Measurements from ENCODE around the gene DHRS11. TPM values are rescaled to one million over a fixed set of nuclear protein-coding genes. Genes with fewer than 3 reads are reported as not detected.

The DHRS11 gene
- total RNA-seq, 2 experiments from 2014 or later: 8.6 to 9.2 TPM

GRCh38 chr17:36578671-36579070 lies 13.0 kb upstream of the DHRS11 start:
- no peak overlapping the region for H3K27ac Mint-ChIP-seq
- intact Hi-C loops (cut with micrococcal nuclease): no loop called here
- TF ChIP-seq, protein P1, sequence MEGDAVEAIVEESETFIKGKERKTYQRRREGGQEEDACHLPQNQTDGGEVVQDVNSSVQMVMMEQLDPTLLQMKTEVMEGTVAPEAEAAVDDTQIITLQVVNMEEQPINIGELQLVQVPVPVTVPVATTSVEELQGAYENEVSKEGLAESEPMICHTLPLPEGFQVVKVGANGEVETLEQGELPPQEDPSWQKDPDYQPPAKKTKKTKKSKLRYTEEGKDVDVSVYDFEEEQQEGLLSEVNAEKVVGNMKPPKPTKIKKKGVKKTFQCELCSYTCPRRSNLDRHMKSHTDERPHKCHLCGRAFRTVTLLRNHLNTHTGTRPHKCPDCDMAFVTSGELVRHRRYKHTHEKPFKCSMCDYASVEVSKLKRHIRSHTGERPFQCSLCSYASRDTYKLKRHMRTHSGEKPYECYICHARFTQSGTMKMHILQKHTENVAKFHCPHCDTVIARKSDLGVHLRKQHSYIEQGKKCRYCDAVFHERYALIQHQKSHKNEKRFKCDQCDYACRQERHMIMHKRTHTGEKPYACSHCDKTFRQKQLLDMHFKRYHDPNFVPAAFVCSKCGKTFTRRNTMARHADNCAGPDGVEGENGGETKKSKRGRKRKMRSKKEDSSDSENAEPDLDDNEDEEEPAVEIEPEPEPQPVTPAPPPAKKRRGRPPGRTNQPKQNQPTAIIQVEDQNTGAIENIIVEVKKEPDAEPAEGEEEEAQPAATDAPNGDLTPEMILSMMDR (IDR thresholded peaks at IDR 0.05): no peak
- POLR2A ChIA-PET: interaction anchor here (1.2 to 1.3 kb wide), 4 partner anchors 9 to 22 kb away, joined by 3 to 4 read pairs (median 4); partner anchors contain the start of gene MRM1
- H3K4me1 Mint-ChIP-seq (ENCODE audit: low read depth): peaks cover 3% of the 10 kb centered on the region
- peaks cover 36% of the 10 kb centered on the region for H3K36me3 Mint-ChIP-seq (ENCODE audit: low read depth)
- CTCF ChIA-PET: no interaction called here
- ATAC-seq (no peak), DNase-seq (no peak)
- H3K9me3 Mint-ChIP-seq: no peaks in the 10 kb centered on the region
- no peaks in the 10 kb centered on the region for H3K27me3 Mint-ChIP-seq
- no peak overlapping the region for H3K4me3 Mint-ChIP-seq

- H3K36me3 Mint-ChIP-seq (ENCODE audit: low read depth): peaks cover 37% of the 10 kb centered on the region
- H3K27ac Mint-ChIP-seq: no peak overlapping the region
- H3K4me3 Mint-ChIP-seq: no peak overlapping the region
- CTCF ChIA-PET: interaction anchor here (1.0 to 1.4 kb wide), 2 partner anchors 18 to 32 kb away, joined by 3 to 5 read pairs; partner anchors contain the start of gene MRM1
- H3K4me1 Mint-ChIP-seq (ENCODE audit: low read depth): no peaks in the 10 kb centered on the region
- TF ChIP-seq, protein P1 (IDR thresholded peaks at IDR 0.05): no peak
- H3K27me3 Mint-ChIP-seq: no peaks in the 10 kb centered on the region
- DNase-seq: no peak
- POLR2A ChIA-PET: interaction anchor here (0.6 to 1.2 kb wide), 2 partner anchors 11 to 16 kb away, joined by 3 read pairs; no protein-coding TSS in a partner anchor
- no peak for ATAC-seq
- no peaks in the 10 kb centered on the region for H3K9me3 Mint-ChIP-seq
- intact Hi-C loops (cut with micrococcal nuclease): no loop called here
These were observed 7.9 kb upstream of the DHRS11 start for GRCh38 chr17:36583787-36584186.

DNA sequence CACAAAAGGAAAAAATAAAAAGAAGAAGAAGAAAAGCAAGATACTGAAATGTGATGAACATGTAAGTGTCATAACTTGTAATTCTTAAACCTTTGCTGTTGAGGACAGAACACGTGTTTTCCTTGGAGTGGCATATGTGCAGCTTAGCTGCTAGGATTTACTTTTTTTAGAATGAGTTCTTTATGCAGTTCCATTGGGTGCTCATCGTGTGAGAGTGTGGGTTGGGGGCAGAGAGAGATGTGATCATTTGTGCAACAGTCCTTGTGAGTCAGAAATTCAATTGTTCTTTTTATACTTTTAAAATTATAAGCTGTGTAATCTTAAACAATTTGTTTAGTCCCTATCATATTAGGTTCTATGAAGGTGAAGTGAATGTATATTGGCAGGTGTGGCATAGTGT lies 5.5 kb upstream of the DHRS11 start:
- H3K27me3 Mint-ChIP-seq: no peaks in the 10 kb centered on the region
- no peak overlapping the region for H3K4me3 Mint-ChIP-seq
- intact Hi-C loops (cut with micrococcal nuclease): no loop called here
- TF ChIP-seq, protein P1 (IDR thresholded peaks at IDR 0.05): no peak
- no peaks in the 10 kb centered on the region for H3K9me3 Mint-ChIP-seq
- H3K36me3 Mint-ChIP-seq (ENCODE audit: low read depth): peaks cover 28% of the 10 kb centered on the region
- peaks cover 15% of the 10 kb centered on the region for H3K4me1 Mint-ChIP-seq (ENCODE audit: low read depth)
- POLR2A ChIA-PET: interaction anchor here (1.1 to 1.6 kb wide), 2 partner anchors 13 to 41 kb away, joined by 3 to 4 read pairs; no protein-coding TSS in a partner anchor
- DNase-seq (no peak), ATAC-seq (no peak)
- CTCF ChIA-PET: interaction anchor here (2.7 kb wide), 1 partner anchor 17 kb away, joined by 16 read pairs; no protein-coding TSS in a partner anchor
- no peak overlapping the region for H3K27ac Mint-ChIP-seq

DNA sequence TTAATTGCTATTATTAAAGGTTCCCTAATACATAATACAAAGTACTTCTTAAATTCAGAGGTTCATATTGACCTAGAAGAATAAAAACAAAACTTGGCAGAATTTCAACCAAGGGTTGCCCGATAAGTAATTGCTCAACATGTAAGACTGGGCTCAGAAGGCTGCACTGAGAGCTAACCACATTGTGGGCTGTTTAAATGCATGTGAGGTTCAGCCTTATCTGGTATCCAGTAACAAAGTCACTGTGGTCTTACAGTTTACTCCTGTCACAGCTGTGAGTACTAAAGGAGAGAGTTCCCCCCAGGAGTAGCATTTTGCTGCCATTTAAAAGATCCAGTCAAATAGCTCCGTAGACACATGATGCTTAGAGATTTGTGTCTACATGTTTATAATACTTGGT lies 1.6 kb upstream of the DHRS11 start:
- H3K4me3 Mint-ChIP-seq: no peak overlapping the region
- H3K27me3 Mint-ChIP-seq: no peaks in the 10 kb centered on the region
- H3K36me3 Mint-ChIP-seq (ENCODE audit: low read depth): peaks cover 24% of the 10 kb centered on the region
- DNase-seq (peak; percentile 19), ATAC-seq (no peak)
- ChIA-PET POLR2A (interaction anchor here (1.3 to 1.6 kb wide), 2 partner anchors 8 to 12 kb away, joined by 3 read pairs; no protein-coding TSS in a partner anchor), CTCF (interaction anchor here (1.5 to 5.1 kb wide), 2 partner anchors 9 to 12 kb away, joined by 4 to 45 read pairs; partner anchors contain the start of gene MRM1)
- intact Hi-C loops (cut with micrococcal nuclease): no loop called here
- TF ChIP-seq, protein P1 (IDR thresholded peaks at IDR 0.05): no peak
- no peaks in the 10 kb centered on the region for H3K9me3 Mint-ChIP-seq
- H3K27ac Mint-ChIP-seq: peak overlapping the region; percentile 40
- H3K4me1 Mint-ChIP-seq (ENCODE audit: low read depth): peaks cover 30% of the 10 kb centered on the region

GRCh38 chr17:36592316-36592715 lies 637 bp downstream of the DHRS11 start:
- H3K4me1 Mint-ChIP-seq (ENCODE audit: low read depth): peaks cover 30% of the 10 kb centered on the region

More at GRCh38 chr17:36592316-36592715, 637 bp downstream of the DHRS11 start:
- intact Hi-C loops (cut with micrococcal nuclease): no loop called here
- H3K4me3 Mint-ChIP-seq: peak overlapping the region; percentile 72
- CTCF ChIA-PET: interaction anchor here (0.8 to 5.1 kb wide), 3 partner anchors 10 to 58 kb away, joined by 3 to 45 read pairs (median 3); partner anchors contain the start of genes MRM1, MYO19 and PIGW
- H3K27me3 Mint-ChIP-seq: no peaks in the 10 kb centered on the region
- peak; percentile 22 for ATAC-seq
- DNase-seq: peak; percentile 24
- no peaks in the 10 kb centered on the region for H3K9me3 Mint-ChIP-seq
- no peak overlapping the region for H3K27ac Mint-ChIP-seq
- TF ChIP-seq, protein P1 (IDR thresholded peaks at IDR 0.05): no peak
- peaks cover 17% of the 10 kb centered on the region for H3K36me3 Mint-ChIP-seq (ENCODE audit: low read depth)
- POLR2A ChIA-PET: interaction anchor here (1.5 to 3.9 kb wide), 3 partner anchors 10 to 47 kb away, joined by 3 to 21 read pairs (median 3); partner anchors contain the start of gene MRM1
